Keratinocyte (primary cell): ENCODE data around the gene MROH7.

ENCODE experiments used
- EZH2 ChIP-seq: IDR thresholded peaks from one replicate; pipeline ENCODE4 v1.6.1; 2012; ENCODE audit warnings: inconsistent platforms, mild to moderate bottlenecking, low read length, moderate library complexity
- TF ChIP-seq, protein P1 (sequence below), 3 experiments: IDR thresholded peaks in 1 of 3; conservative IDR thresholded peaks in 1 of 3; optimal IDR thresholded peaks in 1 of 3; 2 replicates in 2 of 3; 3 replicates in 1 of 3; pipeline versions ENCODE3 to v1.5.1; 2011; ENCODE audit warnings: low read length in 3 of 3, mild to moderate bottlenecking in 3 of 3, moderate library complexity in 2 of 3, control low read depth in 1 of 3, inconsistent platforms in 1 of 3; ENCODE audit not compliant: insufficient read depth in 2 of 3; ENCODE audit errors: extremely low read depth in 1 of 3

GRCh38 chr1:54695221-54695620 is 53.6 kb downstream of the MROH7 start:
- TF ChIP-seq, protein P1, sequence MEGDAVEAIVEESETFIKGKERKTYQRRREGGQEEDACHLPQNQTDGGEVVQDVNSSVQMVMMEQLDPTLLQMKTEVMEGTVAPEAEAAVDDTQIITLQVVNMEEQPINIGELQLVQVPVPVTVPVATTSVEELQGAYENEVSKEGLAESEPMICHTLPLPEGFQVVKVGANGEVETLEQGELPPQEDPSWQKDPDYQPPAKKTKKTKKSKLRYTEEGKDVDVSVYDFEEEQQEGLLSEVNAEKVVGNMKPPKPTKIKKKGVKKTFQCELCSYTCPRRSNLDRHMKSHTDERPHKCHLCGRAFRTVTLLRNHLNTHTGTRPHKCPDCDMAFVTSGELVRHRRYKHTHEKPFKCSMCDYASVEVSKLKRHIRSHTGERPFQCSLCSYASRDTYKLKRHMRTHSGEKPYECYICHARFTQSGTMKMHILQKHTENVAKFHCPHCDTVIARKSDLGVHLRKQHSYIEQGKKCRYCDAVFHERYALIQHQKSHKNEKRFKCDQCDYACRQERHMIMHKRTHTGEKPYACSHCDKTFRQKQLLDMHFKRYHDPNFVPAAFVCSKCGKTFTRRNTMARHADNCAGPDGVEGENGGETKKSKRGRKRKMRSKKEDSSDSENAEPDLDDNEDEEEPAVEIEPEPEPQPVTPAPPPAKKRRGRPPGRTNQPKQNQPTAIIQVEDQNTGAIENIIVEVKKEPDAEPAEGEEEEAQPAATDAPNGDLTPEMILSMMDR (optimal IDR thresholded peaks at IDR 0.05 in 1 of 3, IDR thresholded peaks at IDR 0.05 in 1 of 3, conservative IDR thresholded peaks at IDR 0.05 in 1 of 3; ENCODE audit: extremely low read depth in 1 of 3, insufficient read depth in 2 of 3, low read length in 3 of 3): no peak
- no peak for TF ChIP-seq EZH2
